Stimulated activated CD4-positive, alpha-beta T cell treated with anti-CD3 and anti-CD28 coated beads, Interleukin-15, amount 100 ng/mL, for 24 hours (primary cell): ENCODE results near the gene SLC6A16.
A peak's percentile ranks its signal among the peaks of the same experiment; 100 is the strongest.
"Not testable (repeated sequence)": the region's sequence is repeated elsewhere in the genome, so short reads cannot be mapped to it uniquely, and the experiment has no call there.

Experiments used
- DNase-seq: peaks from one replicate; pipeline ENCODE4 v3.0.0-alpha.2; 2020

Gene SLC6A16

DNA sequence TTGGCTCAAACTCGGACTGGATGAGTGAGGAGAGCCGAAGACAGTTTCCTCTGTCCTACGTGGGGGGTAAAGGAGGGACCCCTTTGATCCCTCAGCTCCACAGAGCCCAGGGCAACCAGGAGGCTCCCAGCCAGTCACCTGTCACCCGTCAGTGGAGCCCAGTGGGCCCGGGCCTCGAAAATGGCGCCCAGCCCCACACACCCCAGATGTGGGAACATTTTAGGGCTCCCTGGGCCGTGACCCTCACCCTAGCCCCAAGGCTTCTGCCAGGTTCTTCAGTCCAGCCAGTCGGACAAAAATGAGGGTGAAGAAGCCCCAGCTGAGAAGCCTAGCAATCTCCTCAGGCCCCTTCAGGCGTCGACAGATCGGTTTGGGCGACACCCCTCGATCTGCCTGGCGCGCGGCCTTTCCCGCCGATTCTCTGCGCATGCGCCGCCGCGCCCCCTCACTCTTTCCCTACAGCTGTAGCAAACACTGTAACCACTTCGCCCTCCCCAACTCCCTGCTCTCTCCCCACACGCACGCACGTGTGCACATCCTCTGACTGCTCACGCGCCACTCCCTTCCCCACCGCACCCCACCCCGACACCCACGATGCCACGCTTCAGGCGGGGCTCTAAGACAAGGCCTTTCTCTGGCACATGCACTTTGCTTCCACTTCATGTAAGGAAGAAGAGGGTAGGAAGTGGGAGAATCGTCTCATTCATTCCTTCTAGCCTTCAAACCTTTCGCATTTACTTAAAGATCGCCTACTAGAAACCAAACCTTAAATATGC, at the start of gene SLC6A16:
TSS of gene SLC6A16 (minus strand) at position 391 of the 776 bp plus-strand sequence. CDS start 13,844 bp downstream, outside the sequence.
- no peak for DNase-seq

DNA sequence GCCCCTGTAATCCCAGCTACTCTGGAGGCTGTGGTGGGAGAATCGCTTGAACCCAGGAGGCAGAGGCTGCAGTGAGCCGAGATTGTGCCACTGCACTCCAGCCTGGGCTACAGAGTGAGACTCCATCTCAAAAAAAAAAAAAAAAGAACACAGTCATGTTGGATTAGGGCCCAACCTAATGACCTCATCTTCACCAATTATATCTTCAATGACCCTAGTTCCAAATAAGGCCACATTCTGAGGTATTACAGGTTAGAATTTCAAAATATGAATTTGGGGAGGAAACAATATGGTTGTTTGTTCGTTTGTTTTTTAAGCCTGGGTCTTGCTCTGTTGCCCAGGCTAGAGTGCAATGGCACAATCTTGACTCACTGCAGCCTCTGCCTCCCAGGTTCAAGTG, 48.2 kb upstream of the SLC6A16 start:
- not testable (repeated sequence) for DNase-seq

DNA sequence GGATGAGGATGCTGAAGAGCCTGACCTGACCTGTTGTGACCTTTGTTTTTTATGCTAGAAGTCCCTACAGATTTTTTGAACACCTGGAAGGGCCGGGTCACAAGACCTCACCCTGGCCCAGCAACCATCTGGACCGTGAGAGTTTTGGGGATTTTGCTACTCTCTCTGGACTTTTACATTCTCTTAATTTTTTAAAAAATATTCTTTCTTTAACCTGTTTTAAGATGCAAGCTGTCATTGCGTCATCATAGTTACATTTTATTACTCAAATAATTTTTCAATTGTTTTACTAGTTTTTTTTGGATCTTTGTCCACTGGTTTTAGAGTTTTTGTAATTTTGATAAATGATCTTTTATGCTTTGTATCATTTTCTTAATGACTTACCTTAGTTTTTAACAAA, 46.2 kb upstream of the SLC6A16 start:
- no peak for DNase-seq

DNA sequence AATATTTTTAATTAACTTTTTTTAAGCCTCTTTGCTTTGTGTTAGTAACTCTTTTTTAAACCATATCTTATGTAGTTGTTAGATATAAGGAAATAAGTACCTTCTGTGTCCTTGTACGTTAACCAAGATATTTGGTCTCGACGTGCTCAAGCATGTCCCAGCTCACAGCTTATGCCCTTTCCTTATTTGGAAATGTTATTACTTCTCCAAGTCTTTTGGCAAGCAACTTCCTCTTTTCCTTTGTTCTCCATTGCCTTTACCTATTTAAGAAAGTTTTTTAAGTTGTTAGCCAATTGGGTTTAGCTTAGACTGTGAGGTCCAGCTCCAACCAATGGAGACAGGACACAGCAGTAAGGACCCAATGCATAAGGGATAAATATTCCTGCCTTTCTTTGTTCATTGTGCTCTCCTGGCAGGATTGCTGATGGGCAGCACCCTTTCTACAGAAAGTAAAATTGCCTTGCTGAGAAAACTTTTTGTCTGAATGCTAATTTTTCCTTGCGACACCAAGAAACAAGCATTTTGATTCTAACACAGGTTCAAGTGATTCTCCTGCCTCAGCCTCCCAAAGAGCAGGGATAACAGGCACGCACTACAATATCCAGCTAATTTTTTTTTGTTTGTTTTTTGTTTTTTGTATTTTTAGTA, 43.8 kb upstream of the SLC6A16 start:
- no peak for DNase-seq

DNA sequence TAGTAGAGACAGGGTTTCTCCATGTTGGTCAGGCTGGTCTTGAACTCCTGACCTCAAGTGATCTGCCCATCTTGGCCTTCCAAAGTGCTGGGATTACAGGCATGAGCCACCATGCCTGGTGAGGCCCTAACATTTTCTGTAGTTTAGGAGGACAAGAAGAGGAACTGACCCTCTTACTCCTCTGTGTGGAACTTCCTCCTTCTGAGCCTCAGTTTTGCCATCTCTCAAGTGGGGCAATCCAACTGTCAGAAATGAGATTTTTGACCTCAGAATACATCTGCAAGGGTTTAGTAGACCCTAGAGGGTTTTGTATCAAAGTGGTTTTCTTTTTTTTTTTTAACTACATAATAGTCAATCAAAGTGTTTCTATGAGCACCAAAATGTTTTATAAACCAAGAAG, 41.1 kb upstream of the SLC6A16 start:
- no peak for DNase-seq

DNA sequence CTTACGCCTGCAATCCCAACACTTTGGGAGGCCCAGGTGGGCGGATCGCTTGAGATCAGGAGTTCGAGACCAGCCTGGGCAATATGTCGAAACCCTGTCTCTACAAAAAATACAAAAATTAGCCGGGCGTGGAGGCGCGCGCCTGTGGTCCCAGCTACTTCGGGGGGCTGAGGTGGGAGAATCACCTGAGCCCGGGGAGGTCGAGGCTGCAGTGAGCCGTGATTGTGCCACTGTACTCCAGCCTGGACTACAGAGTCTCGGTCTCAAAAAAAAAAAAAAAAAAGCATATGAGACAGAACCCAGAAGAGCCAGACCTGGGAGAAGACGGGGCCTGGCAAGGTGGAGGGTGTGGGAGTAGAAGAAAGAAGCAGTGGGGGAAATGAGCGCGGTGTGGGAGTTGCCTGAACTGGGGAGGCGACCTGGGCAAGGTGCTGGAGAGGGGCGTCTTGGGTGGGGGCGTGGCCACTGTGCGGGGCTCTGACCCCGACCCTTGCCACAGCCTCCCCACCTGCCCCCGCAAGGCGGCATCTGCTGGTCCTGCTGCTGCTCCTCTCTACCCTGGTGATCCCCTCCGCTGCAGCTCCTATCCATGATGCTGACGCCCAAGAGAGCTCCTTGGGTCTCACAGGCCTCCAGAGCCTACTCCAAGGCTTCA, 39.2 kb upstream of the SLC6A16 start:
- no peak for DNase-seq

DNA sequence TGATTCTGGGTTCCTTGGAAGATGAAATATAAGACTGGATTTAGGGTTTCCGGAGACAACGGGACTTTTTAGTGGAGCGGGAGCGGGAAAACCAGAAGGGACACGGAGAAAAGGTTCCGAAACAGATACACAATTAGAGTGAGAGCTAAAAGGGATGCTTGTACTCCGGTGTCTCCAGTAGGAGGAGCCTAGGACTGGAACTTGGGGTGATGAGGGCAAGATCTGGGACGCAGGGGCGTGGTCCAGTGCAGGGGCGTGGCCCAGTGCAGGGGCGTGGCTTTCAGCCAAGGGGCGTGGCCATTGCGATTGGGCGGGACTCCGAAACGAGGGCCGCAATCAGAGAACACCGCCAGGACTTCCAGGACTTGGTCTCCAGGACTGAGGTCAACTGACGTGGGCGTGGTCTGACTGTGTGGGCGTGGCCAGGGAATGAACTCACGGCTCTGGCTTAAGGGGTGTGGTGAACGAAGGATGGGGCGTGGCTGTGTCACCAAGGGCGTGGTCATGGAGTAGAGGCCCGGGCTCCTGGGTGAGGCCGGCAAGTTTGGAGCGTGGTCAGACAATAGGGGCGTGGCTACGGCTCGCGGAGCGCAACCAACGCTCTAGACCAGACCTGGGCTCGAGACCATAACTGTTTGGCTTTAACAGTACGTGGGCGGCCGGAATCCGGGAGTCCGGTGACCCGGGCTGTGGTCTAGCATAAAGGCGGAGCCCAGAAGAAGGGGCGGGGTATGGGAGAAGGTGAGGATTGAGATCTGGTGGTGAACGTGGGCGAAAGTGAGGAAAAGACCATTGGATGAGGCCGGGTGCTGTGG, 38.5 kb upstream of the SLC6A16 start, which contains the start of gene DKKL1:
TSS of gene DKKL1 (plus strand) at position 610 of the 815 bp plus-strand sequence. CDS start at position 732, 122 bp downstream.
- DNase-seq = peak; percentile 88

DNA sequence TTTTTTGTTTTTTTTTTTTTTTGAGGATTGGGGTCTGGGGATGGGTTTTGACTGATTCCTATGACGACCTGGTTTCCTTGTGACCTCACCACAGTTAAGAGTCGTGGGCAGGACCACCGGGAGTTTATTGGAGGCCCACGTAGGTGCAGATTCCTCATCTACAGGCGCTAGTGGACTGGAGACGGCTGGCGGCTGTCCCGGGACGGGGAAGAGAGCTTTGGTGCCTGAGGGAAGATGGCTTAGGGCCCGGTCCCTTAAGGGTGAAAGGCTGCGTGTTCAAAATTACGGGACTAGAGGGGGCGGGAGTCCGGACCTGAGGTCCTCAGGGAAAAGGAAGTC, 37.9 kb upstream of the SLC6A16 start:
- no peak for DNase-seq

DNA sequence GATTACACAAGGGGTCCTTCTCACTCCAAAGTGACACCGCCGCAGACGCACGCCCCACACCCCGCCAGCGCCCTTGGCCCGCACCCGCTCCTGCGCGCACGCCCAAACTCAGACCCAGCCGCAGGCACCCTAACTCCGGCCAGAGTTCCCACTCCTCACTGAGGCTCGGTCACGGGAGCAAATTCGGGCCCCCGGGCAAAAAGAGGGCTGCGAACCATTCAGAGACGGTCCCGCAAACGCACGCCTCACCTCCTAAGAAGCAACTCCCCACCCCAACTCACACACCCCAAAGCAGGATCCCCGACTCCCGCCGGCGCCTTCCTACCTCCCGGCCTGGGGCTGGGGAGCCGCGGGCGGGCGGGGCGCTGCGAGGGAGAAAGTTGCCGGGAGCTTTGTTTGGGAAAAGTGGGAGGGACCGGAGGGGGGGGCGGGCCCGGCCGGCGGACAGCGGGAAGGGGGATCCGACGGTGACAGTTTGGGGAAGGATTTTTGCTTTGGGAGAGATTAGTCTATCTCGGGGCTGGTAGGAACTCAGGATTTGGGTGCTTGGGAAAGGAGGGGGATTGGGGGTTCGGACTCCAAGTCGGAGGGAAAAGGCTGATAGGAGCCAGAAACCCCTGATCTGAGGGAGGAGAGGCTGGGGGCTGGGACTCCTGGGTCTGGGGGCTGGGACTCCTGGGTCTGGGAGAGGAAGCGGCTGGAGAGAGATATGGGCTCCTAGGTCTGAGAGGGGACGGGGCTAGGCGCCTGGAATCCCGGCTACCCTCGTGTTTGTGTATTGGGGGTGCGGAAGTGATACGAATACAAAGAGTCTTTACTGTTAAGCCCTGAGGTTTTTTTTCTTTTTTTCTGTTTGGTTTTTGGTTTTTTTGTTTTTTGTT, 37.3 kb upstream of the SLC6A16 start, which contains the start of gene TEAD2:
TSS of gene TEAD2 (minus strand) at position 369 of the 881 bp plus-strand sequence. CDS start 2,341 bp downstream, outside the sequence.
- DNase-seq = peak; percentile 32

DNA sequence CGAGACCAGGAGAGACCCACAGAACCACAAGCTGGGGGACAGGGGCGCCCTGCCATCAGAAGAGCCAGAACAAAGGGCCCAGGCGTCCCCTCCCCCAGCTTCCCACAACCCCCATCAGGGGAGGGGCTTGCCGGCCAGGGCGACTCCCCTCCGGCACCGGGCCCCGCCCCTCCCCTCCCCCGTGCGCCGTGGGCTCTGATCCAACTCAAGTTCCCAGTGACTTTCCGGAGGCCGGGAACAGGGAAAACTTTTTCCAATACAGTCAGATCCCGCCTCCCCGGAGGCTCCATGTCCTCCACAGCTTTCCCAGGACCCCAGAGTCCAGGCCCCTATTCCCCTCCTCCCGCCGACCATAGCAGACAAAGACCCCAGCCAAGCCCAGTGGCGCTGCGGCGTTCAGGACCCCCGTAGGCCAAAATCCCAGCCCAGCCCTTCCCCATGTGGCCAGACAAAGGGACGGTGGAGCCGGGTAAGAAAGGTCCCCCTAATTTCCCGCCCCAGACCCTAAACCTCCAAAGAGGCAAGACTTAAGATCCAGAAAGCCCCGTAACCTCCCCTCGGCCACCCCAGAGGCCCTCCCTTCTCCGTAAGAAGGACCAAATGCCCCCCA, 36.6 kb upstream of the SLC6A16 start:
- DNase-seq = peak; percentile 37

DNA sequence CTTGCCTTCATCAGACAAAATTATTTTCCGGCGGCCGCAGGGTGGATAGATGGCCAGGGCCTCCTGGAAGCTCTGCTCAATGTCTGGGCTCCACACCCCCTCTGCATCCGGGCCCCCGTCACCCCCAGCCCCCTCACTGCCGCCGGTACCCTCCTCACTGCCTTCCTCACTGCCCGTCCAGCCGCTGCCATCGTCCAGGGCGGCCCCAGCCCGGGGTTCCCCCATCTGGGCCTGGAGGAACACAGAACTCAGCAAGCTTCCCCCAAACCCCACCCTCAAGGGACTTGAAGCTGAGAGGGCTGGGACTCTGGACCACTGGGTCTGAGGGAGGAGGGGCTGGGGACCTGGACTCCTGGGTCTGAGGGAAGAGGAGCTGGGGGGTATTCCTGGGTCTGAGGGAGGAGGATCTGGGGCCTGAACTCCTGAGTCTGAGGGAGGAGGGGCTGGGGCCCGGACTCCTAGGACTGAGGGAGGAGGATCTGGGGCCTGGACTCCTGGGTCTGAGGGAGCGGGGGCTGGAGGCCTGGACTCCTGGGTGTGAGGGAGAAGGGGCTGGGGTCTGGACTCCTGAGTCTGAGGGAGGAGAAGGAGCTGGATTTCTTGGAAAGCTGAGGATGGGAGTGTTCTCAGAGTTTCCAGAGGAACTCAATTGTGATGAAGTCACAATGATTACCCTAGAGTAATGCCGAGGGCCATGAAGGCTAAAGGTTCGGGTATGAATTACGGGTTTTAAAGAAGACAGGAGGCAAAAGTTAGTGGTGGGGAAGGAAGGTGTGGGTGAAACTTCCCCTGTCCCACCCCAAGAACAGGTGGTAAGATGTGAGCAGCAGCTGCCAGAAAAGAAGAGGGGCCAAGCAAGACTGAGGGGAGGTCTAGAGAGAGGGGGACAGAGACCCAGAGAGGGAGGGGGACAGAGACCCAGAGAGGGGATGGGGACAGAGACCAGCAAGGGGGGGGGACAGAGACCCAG, 35.1 kb upstream of the SLC6A16 start:
- no peak for DNase-seq

DNA sequence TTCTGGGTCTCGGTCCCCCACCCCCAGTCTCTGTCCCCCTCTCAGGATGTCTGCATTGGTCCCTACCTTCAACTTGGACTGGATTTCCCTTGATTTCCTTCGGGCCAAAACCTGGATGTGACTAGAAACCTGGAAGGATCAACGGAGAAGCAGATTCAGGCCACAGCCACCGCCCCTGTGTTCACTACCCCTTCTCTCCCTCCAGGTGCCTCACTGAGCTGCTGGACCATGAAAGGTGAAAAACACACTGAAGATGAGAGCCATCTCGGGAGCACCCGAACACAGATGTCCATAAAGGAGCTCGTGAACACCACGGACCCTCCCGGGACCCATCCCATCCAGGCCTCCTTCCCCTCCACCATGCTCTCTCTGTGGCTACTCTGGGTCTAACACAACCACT, 32.2 kb upstream of the SLC6A16 start:
- DNase-seq = no peak

DNA sequence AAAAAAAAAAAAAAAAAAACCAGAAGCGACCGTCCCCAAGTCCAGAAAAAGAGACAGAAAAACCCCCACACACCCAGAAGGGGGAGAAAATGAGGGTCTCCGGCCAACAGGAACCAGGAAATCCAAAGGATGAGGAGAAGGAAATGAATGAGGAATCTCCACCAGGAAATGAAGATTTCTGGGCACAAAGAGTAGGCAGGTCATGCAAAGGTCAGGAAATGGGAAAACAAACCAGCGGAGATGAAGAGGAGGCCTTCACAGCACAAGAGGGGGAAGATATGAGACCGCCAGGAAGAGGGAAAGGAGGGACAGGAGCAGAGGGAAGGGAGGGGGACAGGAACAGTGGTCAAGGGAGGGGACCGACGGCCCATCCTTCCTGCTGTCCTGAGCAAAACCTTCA, 31.4 kb upstream of the SLC6A16 start:
- no peak for DNase-seq

DNA sequence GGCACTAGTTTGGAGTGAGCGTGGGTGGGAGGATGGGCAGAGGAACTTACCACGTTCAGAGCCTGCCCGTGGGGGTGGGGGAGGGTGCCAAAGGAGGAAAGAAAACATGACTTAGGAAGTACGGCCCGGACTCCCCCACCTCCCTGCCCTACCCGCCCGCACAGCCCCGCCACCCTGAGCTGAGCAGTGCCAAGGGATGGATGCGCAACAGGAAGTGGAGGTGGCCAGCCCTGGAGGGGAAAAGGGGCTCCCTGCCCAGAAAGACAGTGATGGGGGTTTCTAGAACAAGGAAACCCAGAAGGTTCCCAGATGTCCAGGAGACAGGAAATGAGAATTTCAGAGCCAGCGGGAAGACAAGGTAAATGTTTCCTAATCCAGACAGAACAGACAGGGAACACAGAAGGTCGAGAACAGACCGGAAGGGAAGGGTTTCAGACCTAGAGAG, 30.9 kb upstream of the SLC6A16 start:
- DNase-seq = no peak

DNA sequence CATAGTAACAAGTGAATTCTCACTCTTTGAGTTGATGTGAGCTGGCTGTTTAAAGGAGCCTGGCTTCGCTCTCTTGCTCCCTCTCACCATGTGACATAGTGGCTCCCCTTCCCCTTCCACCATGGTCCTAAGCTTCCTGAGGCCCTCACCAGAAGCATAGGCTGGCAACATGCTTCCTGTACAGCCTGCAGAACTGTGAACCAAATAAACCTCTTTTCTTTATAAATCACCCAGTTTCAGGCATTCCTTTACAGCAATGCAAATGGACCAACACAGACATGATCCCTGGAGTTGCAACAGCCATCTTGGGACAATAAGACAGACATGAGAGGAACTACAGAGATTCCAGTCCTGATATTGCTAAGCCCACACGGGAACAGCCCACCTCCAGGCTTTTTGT, 24.6 kb upstream of the SLC6A16 start:
- DNase-seq = no peak

DNA sequence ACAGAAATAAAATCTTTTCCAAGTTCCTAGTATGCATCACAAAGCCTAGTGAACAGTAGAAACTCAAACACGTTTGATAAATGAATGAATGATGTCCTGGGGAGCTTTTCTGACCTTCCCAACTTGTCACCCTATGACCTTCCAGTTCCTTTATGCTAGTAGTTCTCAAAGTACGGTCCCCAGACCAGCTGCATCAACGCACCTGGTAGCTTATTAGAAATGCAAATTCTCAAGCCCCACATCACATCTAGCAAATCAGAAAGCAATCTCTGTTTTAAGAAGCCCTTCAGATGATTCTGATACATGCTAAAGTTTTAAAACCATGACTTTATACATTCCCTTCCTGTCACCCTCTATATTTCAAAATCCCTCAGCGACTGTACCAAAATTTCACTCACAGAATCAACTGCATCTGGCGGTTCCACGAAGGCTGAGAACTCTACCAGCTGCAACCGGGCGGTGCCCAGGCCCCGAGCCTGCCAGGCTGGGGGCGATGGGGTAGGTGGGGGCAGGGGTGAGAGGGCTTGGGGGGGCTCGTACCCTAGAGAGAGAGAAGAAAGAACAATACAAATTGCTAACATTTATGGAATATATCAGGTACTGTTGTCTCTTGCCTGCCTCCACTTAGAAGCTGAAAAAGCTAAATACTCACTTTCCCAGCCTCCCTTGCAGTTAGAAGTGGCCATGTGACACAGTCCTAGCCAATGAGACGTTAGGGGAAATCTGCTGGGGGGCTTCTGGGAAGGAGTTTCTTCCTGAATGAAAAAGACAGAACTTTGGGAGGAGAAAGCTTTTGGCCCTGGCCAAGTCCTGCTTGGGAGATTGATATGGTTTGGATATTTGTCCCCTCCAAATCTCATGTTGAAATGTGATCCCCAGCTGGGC, 23.6 kb upstream of the SLC6A16 start:
- DNase-seq = no peak

DNA sequence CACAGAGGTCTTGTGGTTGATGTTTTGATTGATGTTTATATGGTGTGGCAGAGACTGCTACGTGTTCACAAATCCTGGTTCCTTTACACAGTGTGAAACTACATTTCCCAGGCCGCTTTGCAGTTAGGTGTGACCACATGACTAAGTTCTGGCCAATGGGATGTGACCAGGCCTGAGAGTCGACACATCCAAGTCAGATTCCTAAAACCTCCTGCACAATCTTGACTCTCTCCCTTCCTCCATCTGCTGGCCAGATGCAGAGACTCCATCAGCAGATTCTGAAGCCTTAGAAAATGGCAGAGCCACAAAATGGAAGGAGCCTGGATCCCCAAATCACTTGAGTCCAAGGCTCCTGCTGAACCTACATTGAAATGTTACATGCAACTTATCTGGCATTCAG, 22.8 kb upstream of the SLC6A16 start:
- DNase-seq = peak; percentile 31

DNA sequence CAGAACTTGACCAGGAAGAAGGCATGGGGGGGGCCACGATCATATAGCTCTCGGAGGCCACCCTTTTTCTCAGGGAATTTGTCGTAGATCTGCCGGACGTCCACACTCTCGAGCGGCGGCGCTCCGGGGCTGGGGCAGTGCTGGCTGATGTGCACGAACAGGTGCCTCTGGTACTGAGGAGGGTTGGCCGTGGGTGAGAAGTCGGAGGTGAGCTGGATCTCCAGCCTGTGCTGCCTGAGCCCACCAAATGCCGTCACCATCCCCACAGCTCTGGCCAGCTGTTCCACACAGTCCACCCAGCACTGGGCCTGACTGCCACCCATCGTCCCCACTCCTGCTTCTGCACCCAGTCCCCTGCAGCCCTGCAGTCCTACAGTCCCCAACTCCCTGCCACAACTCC, 22.2 kb upstream of the SLC6A16 start:
- no peak for DNase-seq
